ENCODE measurements around the gene MSH3. TPM values are rescaled to one million over a fixed set of nuclear protein-coding genes. Genes with fewer than 3 reads are reported as not detected.

MSH3 gene
- total RNA-seq, 1 donor from 2014 or later: 39.1 TPM

DNA sequence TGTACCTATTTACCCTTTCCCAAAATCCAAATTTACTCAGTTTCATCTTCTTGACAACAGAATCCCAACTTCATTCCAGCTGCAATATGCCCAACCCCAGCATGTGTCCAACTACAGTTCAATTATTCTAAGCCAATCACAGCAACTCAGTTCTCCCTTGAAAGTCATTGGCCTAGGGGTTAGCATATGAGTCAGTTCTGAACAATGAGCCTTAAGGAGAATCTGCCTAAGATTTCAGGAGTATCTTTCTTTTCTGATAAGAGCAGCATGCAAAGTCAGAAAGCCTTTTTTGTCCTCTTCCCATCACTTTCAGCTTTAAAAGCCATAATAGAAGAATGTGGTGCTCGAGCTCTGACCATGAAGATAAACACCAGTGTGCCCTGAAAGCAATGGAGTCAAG lies 261.3 kb downstream of the MSH3 start:
- no peak for DNase-seq

GRCh38 chr5:80916676-80917075 lies 262.2 kb downstream of the MSH3 start:
- no peak for DNase-seq

- no peak for DNase-seq
Observed at GRCh38 chr5:80917631-80918030, 263.2 kb downstream of the MSH3 start.

DNA sequence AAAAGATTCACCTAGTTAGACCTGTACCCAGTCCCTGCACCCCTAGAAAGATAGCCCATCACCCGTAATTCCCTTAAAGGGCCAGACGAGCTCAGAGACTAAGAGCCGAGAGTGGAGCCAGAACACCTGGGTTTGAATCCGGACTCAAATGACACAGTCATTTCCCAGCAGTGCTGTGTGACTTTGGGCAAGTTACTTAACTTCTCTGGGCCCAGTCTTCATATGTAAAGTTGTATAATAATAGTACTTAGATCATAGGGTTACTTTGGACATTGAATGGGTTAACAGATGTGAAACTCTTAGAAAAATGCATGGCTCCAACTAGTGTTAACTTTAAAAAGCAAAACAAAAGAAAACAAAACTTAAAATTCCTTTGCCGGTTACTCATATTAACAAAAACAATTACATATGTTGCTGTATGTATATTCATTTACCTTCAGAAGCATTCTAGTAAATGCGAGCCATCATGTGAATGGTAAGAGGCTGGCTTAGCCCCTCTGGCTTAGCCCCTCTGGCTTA lies 265.3 kb downstream of the MSH3 start:
- no peak for DNase-seq

- DNase-seq: no peak
Observed at GRCh38 chr5:80920333-80920732, 265.9 kb downstream of the MSH3 start.

GRCh38 chr5:80921026-80921425 lies 266.6 kb downstream of the MSH3 start:
- no peak for DNase-seq

DNA sequence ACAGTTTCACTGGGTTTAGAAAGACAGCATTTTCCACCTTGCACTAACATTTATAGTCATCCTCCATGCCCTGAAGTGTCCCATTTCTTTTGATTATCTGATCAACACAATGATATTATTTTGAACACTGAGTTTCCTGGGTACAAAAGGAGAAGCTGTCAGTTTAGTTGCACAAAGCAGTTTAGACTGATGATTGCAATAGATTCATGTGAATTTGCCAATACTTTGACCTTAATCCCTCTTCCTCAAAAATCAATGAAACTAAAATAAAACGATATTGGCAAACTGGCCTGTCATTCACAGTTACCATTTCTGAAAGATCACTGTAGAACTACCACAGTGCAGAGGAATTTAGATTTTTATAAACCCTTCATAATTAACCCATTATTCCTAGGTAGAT lies 271.5 kb downstream of the MSH3 start:
- no peak for DNase-seq

Small RNA genes lying within 50 kb of the gene (small RNA-seq; reads per million reads assigned to genes)
- gene MTRNR2L2: not detected

Other genes with a start within 250 kb of the MSH3 start
- 57.1 TPM for gene ZFYVE16, start 246.6 kb upstream of the MSH3 start, total RNA-seq
- 39.8 TPM for gene FAM151B, start 166.6 kb upstream of the MSH3 start, total RNA-seq
- gene ANKRD34B, start 84.4 kb upstream of the MSH3 start, total RNA-seq: 0.16 TPM
- 12.9 TPM for gene DHFR, start 331 bp downstream of the MSH3 start, total RNA-seq

Data from occipital lobe (tissue), 3 donors.